HEK293T (cell line): ENCODE results near the gene FAM200B.

Experiments used
- CTCF ChIA-PET: fragments of 350-600 bp; formaldehyde crosslinking; extraction: SDS; loops from one replicate; lab custom pipeline; 2021; ENCODE audit warnings: antibody characterized with exemption, inconsistent platforms; lab: Yijun Ruan, JAX
- POLR2A ChIA-PET: fragments of 350-600 bp; formaldehyde crosslinking; extraction: SDS; loops from one replicate; lab custom pipeline; 2020; ENCODE audit warnings: antibody characterized with exemption, inconsistent platforms; lab: Yijun Ruan, JAX
- DNase-seq: peaks from one replicate; pipeline ENCODE4 v3.0.0; 2012; ENCODE audit warnings: mixed read lengths; ENCODE audit errors: extremely low spot score
- ARNT ChIP-seq: fragments of 450-650 bp; IDR thresholded peaks from 2 replicates; pipeline ENCODE4 v1.6.1; 2017; ENCODE audit warnings: mild to moderate bottlenecking
- BHLHE40 ChIP-seq: fragments of 450-650 bp; IDR thresholded peaks from 2 replicates; pipeline ENCODE4 v1.6.1; 2016; ENCODE audit warnings: mild to moderate bottlenecking, moderate library complexity, borderline replicate concordance
- CTBP1 ChIP-seq: fragments of 450-650 bp; IDR thresholded peaks from 2 replicates; pipeline ENCODE4 v1.6.1; 2016; ENCODE audit warnings: borderline replicate concordance
- ELF4 ChIP-seq: fragments of 450-650 bp; IDR thresholded peaks from 2 replicates; pipeline ENCODE4 v1.6.1; 2017; ENCODE audit warnings: antibody characterized with exemption
- FOXA1 ChIP-seq: fragments of 450-650 bp; IDR thresholded peaks from 2 replicates; pipeline ENCODE4 v1.6.1; 2016; ENCODE audit warnings: mild to moderate bottlenecking
- FOXK2 ChIP-seq: fragments of 450-650 bp; IDR thresholded peaks from 2 replicates; pipeline ENCODE4 v1.6.1; 2016; ENCODE audit warnings: mild to moderate bottlenecking
- FOXM1 ChIP-seq: fragments of 450-650 bp; IDR thresholded peaks from 2 replicates; pipeline ENCODE4 v1.6.1; 2017; ENCODE audit warnings: mild to moderate bottlenecking, borderline replicate concordance
- HDGF ChIP-seq: fragments of 450-650 bp; IDR thresholded peaks from 2 replicates; pipeline ENCODE4 v1.6.1; 2017; ENCODE audit warnings: antibody characterized with exemption, borderline replicate concordance
- L3MBTL2 ChIP-seq: fragments of 450-650 bp; conservative IDR thresholded peaks from 2 replicates; pipeline ENCODE4 v1.6.1; 2016; ENCODE audit warnings: mild to moderate bottlenecking
- LEF1 ChIP-seq: fragments of 450-650 bp; IDR thresholded peaks from 2 replicates; pipeline ENCODE4 v1.6.1; 2017; ENCODE audit warnings: mild to moderate bottlenecking, borderline replicate concordance
- NFRKB ChIP-seq: fragments of 450-650 bp; IDR thresholded peaks from 2 replicates; pipeline ENCODE4 v1.6.1; 2016; ENCODE audit warnings: mild to moderate bottlenecking, moderate library complexity
- SP1 ChIP-seq: fragments of 450-650 bp; IDR thresholded peaks from 2 replicates; pipeline ENCODE4 v1.6.1; 2017
- SUZ12 ChIP-seq: fragments of 450-650 bp; IDR thresholded peaks from 2 replicates; pipeline ENCODE4 v1.6.1; 2016; ENCODE audit warnings: mild to moderate bottlenecking
- TARDBP ChIP-seq: fragments of 450-650 bp; IDR thresholded peaks from 2 replicates; pipeline ENCODE4 v1.6.1; 2016
- ZNF384 ChIP-seq: fragments of 450-650 bp; IDR thresholded peaks from 2 replicates; pipeline ENCODE4 v1.6.1; 2016
- TF ChIP-seq, protein P1 (sequence below): fragments of 450-650 bp; IDR thresholded peaks from 2 replicates; pipeline ENCODE4 v1.6.1; 2016

FAM200B gene

DNA sequence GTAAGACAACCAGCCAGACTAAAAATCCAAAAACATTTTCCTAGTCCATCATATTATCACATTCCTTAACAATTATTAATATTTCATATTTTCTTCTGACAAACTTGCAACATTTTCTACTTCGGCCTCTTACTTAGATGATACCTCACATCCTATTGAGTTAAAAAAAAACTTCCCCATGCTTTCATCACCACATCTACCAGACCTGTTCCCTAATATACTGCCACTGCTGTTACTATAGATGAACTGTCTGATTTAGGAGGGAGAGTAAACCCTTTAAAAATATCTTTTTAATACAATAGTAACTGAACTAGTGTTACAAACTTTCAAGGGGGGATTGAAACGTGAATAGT is 1.5 kb downstream of the FAM200B start:
- TF ChIP-seq ZNF384 = no peak
- TF ChIP-seq LEF1 = no peak
- TF ChIP-seq FOXA1 = no peak
- TF ChIP-seq SP1 = no peak
- no peak for TF ChIP-seq TARDBP
- no peak for TF ChIP-seq SUZ12
- ChIA-PET CTCF (no interaction called here), POLR2A (interaction anchor here (2.8 kb wide), 1 partner anchor 28 kb away, joined by 36 read pairs; the partner anchor contains the start of gene FBXL5)
- no peak for DNase-seq

DNA sequence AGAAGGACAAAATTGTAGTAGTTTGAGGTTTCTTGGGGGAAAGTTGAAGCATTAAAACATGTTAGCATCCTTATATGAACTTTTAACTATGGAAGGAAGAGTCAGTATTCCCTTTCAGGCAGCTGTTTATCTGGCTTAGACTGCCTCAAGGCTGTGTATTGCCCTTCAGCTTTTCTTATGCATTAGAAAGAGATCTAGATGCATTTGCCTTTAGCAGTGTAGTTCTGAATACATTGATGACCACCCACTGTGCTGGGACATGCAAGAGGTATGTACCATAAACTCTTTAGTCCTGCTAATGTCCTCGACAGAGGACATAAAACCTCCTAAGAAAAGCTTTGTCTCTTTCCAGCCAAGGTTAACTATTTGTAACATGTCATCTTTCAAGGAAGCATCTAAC is 2.9 kb downstream of the FAM200B start:
- POLR2A ChIA-PET = no interaction called here
- TF ChIP-seq SUZ12 = no peak
- TF ChIP-seq FOXK2 = no peak
- no peak for TF ChIP-seq CTBP1
- TF ChIP-seq SP1 = no peak
- TF ChIP-seq ARNT = no peak
- no peak for TF ChIP-seq FOXA1
- no peak for TF ChIP-seq LEF1
- TF ChIP-seq HDGF = no peak
- no peak for TF ChIP-seq TARDBP
- TF ChIP-seq FOXM1 = no peak
- no peak for TF ChIP-seq L3MBTL2
- TF ChIP-seq NFRKB = no peak
- TF ChIP-seq, protein P1, sequence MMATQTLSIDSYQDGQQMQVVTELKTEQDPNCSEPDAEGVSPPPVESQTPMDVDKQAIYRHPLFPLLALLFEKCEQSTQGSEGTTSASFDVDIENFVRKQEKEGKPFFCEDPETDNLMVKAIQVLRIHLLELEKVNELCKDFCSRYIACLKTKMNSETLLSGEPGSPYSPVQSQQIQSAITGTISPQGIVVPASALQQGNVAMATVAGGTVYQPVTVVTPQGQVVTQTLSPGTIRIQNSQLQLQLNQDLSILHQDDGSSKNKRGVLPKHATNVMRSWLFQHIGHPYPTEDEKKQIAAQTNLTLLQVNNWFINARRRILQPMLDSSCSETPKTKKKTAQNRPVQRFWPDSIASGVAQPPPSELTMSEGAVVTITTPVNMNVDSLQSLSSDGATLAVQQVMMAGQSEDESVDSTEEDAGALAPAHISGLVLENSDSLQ = no peak
- CTCF ChIA-PET = no interaction called here
- no peak for DNase-seq

DNA sequence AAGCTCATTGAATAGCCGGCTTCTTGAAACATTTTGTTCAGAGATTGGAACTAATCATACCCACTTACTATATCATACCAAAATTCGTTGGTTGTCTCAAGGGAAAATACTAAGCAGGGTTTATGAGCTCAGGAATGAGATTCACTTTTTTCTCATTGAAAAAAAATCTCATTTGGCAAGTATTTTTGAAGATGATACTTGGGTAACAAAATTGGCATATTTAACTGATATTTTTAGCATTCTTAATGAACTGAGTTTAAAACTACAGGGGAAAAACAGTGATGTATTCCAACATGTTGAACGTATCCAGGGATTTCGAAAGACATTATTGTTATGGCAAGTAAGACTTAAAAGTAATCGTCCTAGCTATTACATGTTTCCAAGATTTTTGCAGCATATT is 6.4 kb downstream of the FAM200B start:
- no peak for DNase-seq
- ChIA-PET CTCF (no interaction called here), POLR2A (no interaction called here)
- no peak for TF ChIP-seq FOXK2
- no peak for TF ChIP-seq BHLHE40
- TF ChIP-seq, protein P1 = no peak
- no peak for TF ChIP-seq ZNF384
- TF ChIP-seq LEF1 = no peak
- TF ChIP-seq NFRKB = no peak
- TF ChIP-seq TARDBP = no peak
- TF ChIP-seq L3MBTL2 = no peak
- no peak for TF ChIP-seq FOXA1
- TF ChIP-seq HDGF = no peak
- no peak for TF ChIP-seq SUZ12
- no peak for TF ChIP-seq CTBP1
- no peak for TF ChIP-seq ARNT
- TF ChIP-seq FOXM1 = no peak
- no peak for TF ChIP-seq SP1
- TF ChIP-seq ELF4 = no peak

DNA sequence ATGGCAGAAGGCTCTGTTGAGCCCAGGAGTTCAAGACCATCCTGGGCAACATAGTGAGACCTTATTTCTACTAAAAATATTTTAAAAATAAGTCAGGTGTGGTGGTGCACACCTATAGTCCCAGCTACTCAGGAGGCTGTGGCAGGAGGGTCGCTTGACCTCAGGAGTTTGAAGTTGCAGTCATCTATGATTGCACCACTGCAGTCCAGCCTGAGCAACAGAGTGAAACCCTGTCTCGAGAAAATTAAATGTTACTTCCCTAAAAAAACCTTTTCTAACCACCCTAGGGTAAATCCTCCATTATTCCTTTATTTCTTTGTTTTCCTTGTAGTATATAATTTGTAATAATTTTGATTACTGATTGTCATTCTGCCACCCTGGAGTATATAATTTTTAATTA is 7.9 kb downstream of the FAM200B start:
- CTCF ChIA-PET = no interaction called here
- no peak for DNase-seq
- TF ChIP-seq FOXK2 (no peak), NFRKB (no peak), CTBP1 (no peak), ZNF384 (no peak), LEF1 (no peak), L3MBTL2 (no peak)
- TF ChIP-seq, protein P1 = no peak
- POLR2A ChIA-PET = no interaction called here

DNA sequence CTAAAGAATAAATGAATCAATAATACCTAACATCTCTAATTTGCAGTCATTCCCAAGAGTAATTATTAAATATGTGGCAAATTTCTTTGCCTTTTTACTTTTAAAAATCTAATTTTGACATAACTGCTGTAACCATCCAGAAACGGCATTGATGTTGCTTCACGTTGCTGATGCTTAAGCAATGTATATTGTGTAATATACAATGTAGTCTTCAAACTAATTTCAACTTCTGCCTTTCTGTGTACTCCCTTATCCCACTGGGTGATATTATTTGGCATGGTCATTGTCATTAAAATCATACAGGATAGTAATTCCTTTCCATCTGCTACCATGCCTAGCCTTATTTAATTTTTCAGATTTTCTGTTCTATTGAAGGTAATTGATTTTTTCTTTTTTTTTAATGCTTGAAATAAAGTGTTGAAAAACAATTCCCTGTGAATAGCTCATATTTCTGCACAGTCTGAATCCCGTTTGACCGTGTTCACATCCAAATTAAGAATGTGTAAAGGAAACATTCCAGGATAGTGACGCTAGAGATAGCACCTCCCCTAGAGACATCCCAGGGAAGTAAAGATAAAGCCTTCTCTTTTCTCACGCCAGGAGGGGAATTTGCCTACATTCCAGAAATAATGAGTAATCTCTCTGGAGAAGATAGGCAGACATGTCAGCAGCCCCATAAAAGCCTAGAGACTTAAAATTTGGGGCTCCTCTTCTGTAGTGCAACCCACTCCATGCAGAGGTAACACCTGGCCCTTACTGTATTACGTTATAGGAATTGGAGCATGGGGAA is 8.6 kb downstream of the FAM200B start:
- POLR2A ChIA-PET = interaction anchor here (0.9 kb wide), 1 partner anchor 8 kb away, joined by 3 read pairs; no protein-coding TSS in a partner anchor
- CTCF ChIA-PET = no interaction called here
- no peak for DNase-seq
- no peak for TF ChIP-seq SP1
- TF ChIP-seq LEF1 = no peak
- TF ChIP-seq TARDBP = no peak
- TF ChIP-seq BHLHE40 = no peak
- no peak for TF ChIP-seq CTBP1
- TF ChIP-seq ZNF384 = no peak
- TF ChIP-seq SUZ12 = no peak
- no peak for TF ChIP-seq NFRKB
- no peak for TF ChIP-seq ARNT
- no peak for TF ChIP-seq ELF4
- TF ChIP-seq FOXK2 = no peak
- no peak for TF ChIP-seq FOXM1
- TF ChIP-seq, protein P1 = no peak
- no peak for TF ChIP-seq FOXA1
- no peak for TF ChIP-seq L3MBTL2
- TF ChIP-seq HDGF = no peak
